NCI-H748 treated with DMSO at 0.1 percent for 48 hours (cell line): ENCODE measurements around the gene RPS2.
"Not testable (repeated sequence)": the region's sequence is repeated elsewhere in the genome, so short reads cannot be mapped to it uniquely, and the experiment has no call there.

Source experiments
- DNase-seq: peaks from one replicate; lab custom pipeline; 2025; lab: John Stamatoyannopoulos, UW

Gene RPS2

GRCh38 chr16:1964506-1965395 lies at the start of gene RPS2:
Gene RPS2, minus strand, starts transcription at chr16:1964826. Its CDS starts 201 bp downstream, at chr16:1964625.
- DNase-seq, result peak; percentile 84

- DNase-seq, result no peak
Observed at GRCh38 chr16:2013527-2013926, 48.9 kb upstream of the RPS2 start.

DNA sequence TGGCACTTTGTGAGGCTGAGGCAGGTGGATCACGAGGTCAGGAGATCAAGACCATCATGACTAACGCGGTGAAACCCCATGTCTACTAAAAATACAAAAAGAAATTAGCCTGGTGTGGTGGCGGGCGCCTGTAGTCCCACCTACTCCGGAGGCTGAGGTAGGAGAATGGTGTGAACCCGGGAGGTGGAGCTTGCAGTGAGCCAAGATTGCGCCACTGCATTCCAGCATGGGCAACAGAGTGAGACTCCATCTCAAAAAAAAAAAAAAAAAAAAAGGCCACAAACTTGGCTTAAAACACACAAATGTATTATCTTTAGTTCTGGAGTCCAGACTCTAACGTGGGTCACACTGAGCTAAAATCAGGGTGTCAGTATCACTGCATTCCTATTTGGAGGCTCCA lies 47.1 kb upstream of the RPS2 start:
- not testable (repeated sequence) for DNase-seq

DNA sequence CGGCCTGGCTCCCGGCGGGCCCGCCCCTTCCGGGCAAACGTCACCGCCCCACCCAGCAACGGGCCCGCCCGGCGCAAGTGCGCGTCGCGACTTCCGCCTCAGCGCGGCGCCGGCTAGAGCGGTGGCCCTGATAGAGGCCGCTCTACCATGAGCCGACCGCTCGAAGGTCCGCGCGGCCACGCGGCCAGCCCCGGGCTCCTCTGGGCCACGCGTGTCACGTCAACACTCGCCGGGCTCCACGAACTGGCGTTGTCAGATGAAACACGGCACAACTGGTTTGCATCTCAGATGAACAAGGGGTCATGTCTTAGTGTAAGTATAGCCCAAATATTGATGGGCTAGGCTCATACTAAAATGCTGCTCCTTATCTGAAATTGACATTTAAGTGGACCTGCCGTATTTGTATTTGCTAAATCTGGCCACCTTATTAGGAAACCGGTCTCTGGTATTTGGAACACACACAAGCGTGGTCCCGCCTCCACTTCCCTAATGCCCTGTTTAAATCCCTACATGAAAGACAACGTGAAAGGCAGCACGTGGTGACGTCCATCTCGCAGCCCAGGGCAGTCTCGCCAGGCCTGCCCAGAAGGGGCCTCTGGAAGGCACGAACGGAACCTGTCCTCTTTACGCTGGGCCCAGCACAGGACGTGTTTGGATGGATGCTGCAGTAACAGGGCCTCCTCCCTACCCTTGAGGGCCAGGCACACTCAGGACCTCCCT lies 45.3 kb upstream of the RPS2 start, which contains the start of gene ZNF598:
Gene ZNF598, minus strand, starts transcription at position 31 of the 720 bp plus-strand sequence.
- peak; percentile 23 for DNase-seq

GRCh38 chr16:2009164-2009711 lies 44.6 kb upstream of the RPS2 start:
- no peak for DNase-seq

GRCh38 chr16:2008631-2009163 lies 44.1 kb upstream of the RPS2 start:
- DNase-seq, result no peak

DNA sequence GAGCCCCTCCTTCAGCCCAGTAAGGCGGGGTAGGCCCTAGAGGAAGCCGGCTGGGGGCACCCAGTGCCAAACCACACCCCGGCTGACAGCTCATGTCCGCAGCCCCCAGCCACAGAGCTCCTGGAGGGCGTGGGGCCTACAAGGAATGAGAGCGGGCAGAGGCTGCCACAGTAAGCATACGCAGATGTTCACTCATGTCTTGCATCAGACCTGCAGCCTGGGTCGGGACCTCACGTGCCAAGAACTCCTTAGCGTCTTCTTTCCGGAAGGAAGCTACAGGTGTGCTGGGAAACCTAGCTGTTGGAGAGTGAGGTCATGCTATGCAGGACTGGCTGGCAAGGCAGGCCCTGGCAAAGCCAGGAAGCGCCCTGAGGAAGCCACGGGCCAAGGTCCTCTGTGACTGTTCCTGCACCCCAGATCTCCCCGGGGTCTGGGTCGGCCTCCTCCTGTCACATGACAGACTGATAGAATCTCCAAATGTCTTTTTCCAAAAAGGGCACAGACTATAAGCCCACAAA lies 43.4 kb upstream of the RPS2 start:
- DNase-seq, result no peak

GRCh38 chr16:2007081-2007836 lies 42.6 kb upstream of the RPS2 start:
- DNase-seq, result no peak

GRCh38 chr16:2006317-2006716 lies 41.7 kb upstream of the RPS2 start:
- no peak for DNase-seq

DNA sequence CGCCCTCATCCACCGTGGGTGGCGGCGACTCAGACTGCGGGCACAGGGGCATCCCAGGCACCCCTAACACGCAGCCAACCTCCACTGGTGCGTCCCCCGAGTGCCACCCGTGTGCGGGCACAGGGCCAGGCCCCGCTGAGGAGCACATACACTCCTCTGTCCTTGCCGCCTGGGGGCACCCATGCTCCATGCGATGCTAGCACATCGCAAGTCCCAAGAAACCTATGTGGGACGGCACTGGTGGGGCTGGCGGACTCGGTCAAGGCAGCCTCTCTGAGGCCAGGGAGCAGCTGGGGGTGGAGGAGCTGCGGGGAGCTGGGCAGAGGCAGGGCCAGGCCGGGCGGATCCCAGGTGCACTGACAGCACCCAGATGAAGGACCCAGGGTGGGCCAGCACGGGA lies 41.0 kb upstream of the RPS2 start:
- no peak for DNase-seq

DNA sequence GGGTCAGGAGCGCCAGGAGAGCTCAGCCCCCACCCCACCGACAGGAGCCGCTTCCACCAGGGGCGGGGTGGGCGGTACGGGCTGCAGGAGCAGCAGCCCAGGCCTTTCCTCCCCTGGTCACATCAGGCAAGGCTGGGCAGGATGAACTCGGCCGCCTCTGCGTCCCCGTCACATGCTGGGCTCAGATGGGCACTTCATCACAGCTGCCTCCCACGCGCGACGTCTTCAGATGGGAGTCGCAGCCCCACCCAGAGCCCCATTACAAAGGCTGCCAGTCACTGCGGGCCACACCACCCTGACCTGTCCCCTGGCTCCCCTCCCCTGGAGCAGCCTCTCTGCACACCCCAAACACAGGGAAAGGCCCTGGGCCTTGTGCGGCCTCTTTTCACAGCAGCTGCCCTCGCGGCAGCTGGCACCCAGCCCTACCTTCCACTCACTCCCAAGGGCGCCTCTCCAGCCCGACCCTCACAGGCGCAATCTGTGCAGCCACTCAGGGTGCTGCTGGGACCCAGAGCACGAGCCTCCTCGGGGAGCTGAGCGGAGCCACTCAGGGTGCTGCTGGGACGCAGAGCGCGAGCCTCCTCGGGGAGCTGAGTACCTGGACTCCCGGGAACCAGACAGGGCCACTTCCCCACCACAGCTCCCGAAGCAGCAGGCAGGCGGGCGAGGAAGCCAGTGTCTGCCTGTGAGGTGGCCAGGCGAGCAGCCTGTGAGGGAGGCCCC lies 40.3 kb upstream of the RPS2 start:
- no peak for DNase-seq

DNA sequence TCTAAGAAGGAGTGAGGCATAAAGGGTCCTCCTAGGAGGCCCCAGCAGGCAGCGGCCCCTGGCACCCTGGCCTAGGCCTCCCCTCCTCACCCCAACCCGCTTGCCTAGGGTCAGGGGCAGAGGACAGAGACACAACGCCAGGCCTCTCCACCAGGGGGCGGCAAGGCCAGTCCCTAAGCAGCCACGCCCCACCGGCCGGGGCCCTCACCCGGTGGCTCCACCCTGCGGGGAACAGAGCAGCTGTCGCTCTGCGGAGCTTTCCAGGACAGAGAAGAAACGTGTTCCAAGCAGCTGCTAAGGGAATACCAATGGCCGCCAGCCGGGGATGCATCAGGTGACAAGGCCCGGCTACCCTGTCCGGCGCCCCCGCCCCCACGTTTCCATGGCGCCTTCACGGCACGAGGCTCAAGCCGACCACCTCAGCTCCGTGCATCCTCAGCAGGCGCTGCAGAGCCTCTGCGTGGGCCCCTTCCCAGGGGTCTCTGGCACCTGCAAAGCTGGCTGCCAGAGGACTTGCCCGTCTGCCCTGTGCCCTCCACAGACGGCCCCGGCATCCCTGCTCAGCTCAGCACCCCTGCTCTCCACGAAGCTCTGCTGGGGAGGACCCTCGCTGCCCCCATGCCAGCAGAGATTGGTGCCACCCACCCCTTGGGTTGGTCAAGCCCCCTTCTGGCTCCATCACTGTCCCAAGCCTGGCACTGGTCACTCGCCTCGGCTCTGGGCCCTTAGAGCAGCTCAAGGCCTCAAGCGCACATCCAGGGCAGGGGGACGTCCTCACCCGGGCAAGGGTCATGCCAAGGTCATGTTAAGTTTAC lies 39.4 kb upstream of the RPS2 start:
- peak; percentile 46 for DNase-seq

GRCh38 chr16:2003231-2003826 lies 38.7 kb upstream of the RPS2 start:
- DNase-seq, result no peak

- DNase-seq, result no peak
Observed at GRCh38 chr16:2002406-2003230, 38.0 kb upstream of the RPS2 start.

- DNase-seq, result no peak
Observed at GRCh38 chr16:2001456-2002355, 37.1 kb upstream of the RPS2 start.

GRCh38 chr16:2001035-2001434 lies 36.4 kb upstream of the RPS2 start:
- no peak for DNase-seq

- no peak for DNase-seq
Observed at GRCh38 chr16:1999866-2000514, 35.4 kb upstream of the RPS2 start.
